GM19099 (cell line): ENCODE results near the gene PPP2R3A.

ENCODE experiments used
- POLR2A ChIP-seq: IDR thresholded peaks from 3 replicates; pipeline ENCODE4 v1.6.1; 2011; ENCODE audit warnings: low read depth; ENCODE audit not compliant: insufficient read length; ENCODE audit errors: extremely low read depth

PPP2R3A gene

GRCh38 chr3:136078421-136079364 lies 113.2 kb downstream of the PPP2R3A start:
- TF ChIP-seq POLR2A: no peak

DNA sequence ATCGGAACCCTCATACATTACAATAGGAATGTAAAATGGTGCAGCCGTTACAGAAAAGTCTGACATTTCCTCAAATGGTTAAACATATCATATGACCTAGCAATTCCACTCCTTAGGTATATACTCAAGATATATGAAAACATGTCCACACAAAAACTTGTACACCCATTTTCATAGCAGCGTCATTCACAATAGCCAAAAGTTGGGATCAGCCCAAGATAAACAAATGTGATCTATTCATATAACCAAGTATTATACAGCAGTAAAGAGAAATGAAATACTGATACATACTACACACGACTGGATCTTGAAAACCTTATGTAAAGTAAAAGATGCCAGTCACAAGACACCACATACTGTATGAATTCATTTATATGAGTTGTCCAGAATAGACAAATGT lies 128.2 kb downstream of the PPP2R3A start:
- no peak for TF ChIP-seq POLR2A

DNA sequence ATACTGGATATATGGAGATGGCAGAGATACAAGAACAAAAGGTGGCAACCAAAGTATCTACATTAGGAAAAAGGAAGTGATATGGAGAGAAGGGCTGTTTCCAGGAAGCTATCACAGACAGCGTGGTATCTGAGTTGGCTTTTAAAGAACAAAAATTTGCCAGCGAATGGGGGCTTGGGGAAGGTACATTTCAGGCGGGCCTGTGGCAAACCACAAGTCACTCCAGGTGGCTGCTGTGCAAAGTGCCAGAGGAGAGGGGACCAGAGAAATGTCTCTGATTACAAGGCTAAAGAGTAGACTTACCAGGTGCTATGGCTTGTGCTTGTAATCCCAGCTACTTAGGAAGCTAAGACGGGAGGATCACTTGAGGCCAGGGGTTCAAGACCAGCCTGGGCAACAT lies 139.5 kb downstream of the PPP2R3A start:
- no peak for TF ChIP-seq POLR2A

- no peak for TF ChIP-seq POLR2A
These were observed 140.6 kb downstream of the PPP2R3A start for GRCh38 chr3:136106101-136106500.

GRCh38 chr3:136109499-136109898 lies 144.0 kb downstream of the PPP2R3A start:
- no peak for TF ChIP-seq POLR2A

DNA sequence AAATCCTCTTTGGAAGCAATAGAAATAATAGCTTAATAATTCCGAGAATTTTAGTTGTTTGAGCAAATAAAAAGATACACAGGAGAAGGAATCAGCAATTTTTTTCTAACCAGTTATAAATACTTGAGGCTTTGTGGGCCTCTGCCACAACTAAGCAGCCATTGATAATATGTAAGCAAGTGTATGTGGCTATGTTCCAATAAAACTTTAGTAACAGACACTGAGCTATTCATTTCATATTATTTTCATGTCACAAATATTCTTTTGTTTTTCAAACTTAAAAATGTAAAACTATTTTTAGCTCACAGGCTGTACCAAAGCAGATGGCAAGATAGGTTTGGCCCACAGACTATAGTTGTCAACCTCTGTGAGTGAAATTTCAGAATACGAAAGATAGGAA lies 145.0 kb downstream of the PPP2R3A start:
- no peak for TF ChIP-seq POLR2A

- no peak for TF ChIP-seq POLR2A
These were observed 148.9 kb downstream of the PPP2R3A start for GRCh38 chr3:136114421-136114820.

DNA sequence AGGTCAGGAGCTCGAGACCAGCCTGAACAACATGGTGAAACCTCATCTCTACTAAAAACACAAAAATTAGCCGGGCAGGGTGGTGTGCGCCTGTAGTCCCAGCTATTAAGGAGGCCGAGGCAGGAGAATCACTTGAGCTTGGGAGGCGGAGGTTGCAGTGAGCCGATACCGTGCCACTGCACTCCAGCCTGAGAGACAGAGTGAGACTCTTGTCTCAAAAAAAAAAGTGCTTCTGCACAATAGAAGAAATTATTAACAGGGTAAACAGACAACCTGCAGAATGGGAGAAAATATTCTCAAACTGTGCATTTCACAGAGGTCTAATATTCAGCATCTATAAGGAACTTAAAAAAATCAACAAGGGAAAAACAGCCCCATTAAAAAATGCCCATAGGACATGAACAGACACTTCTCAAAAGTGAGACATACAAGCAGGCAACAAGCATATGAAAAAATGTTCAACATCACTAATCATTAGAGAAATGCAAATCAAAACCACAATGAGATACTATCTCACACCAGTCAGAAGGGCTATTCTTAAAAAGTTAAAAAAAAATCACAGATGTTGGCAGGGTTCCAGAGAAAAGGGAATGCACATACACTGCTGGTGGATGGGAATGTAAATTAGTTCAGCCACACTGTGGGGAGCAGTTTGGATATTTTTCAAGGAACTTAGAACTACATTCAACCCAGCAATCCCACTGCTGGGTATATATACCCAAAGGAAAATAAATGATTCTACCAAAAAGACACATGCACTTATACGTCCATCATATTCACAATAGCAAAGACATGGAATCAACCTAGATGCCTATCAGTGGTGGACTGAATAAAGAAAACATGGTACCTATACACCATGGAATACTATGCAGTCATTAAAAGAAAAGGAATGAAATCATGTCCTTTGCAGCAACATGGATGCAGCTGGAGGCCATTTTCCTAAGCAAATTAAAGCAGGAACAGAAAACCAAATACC lies 155.1 kb downstream of the PPP2R3A start:
- no peak for TF ChIP-seq POLR2A

- no peak for TF ChIP-seq POLR2A
These were observed 156.5 kb downstream of the PPP2R3A start for GRCh38 chr3:136122006-136122405.

GRCh38 chr3:136134091-136134490 lies 168.6 kb downstream of the PPP2R3A start:
- TF ChIP-seq POLR2A: no peak

- no peak for TF ChIP-seq POLR2A
These were observed 169.7 kb downstream of the PPP2R3A start for GRCh38 chr3:136135039-136135802.

GRCh38 chr3:136136454-136136853 lies 170.9 kb downstream of the PPP2R3A start:
- no peak for TF ChIP-seq POLR2A

DNA sequence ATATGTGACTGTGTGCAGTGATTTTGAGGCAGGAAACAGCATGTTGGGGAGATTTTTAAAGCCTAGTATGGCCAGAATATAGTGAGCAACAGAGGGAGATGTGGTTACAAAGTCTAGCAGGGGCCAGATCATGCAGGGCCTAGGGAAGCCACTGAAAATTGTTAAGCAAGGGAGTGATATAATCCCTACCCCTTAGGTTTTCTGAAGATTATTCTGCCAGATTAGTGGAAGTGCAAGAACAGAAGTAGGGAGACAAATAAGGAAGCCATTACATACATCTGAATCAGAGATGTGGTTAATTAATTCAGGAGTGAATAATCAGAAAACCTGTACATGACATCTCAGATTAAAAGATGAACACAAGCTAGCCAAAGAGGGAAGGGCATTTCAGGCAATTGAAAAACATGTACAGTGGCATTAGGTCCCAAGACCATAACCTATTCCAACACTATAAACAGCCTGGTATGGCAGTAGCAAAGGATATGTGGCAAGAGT lies 175.8 kb downstream of the PPP2R3A start:
- no peak for TF ChIP-seq POLR2A

- TF ChIP-seq POLR2A: no peak
These were observed 176.4 kb downstream of the PPP2R3A start for GRCh38 chr3:136141891-136142290.

- no peak for TF ChIP-seq POLR2A
These were observed 177.1 kb downstream of the PPP2R3A start for GRCh38 chr3:136142592-136142991.

DNA sequence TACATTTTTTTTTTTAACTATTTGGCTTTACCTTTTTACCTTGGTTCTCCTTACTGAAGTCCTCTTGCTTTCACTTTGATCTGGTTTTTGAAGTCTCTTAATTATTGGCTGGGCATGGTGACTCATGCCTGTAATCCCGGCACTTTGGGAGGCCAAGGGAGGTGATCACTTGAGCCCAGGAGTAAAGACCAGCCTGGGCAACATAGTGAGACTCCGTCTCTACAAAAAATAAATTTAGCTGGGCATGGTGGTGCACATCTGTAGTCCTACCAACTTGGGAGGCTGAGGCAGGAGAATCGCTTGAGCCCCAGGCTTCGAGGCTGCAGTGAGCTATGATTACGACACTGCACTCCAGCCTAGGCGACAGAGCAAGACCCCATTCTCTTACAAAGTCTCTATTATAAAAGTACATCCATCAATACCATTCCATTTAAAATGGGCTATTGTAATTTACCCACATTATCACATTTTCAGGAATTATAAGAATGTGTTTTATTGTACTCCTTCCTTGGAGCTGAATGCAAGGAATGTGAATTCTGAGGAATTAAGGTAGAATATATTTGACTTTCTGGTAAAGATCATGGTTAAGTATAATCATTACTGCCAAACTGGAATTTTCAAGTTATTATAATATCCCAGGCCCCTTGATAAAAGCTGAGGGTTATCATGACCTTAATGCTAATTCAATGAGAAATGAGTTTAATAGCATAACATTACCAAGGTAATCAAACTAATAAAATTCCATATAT lies 181.6 kb downstream of the PPP2R3A start:
- no peak for TF ChIP-seq POLR2A
